GM18508 (cell line): ENCODE results near the gene ZNF215.
A peak's percentile ranks its signal among the peaks of the same experiment; 100 is the strongest.
"Not testable (repeated sequence)": the region's sequence is repeated elsewhere in the genome, so short reads cannot be mapped to it uniquely, and the experiment has no call there.

Experiments used
- ATAC-seq: cut with Tn5 transposase; IDR thresholded peaks from one replicate; pipeline ENCODE4 v1.9.1; 2021; ENCODE audit warnings: moderate number of reproducible peaks; ENCODE audit not compliant: insufficient read depth, unreplicated experiment

ZNF215 gene

GRCh38 chr11:6926208-6927029 is at the start of gene ZNF215:
Gene ZNF215, plus strand, starts transcription at chr11:6926426. Its CDS starts 5,847 bp downstream, at chr11:6932273.
- ATAC-seq: no peak

- ATAC-seq: no peak
These were observed 49.3 kb upstream of the ZNF215 start for GRCh38 chr11:6876914-6877313.

GRCh38 chr11:6882751-6883150 is 43.5 kb upstream of the ZNF215 start:
- ATAC-seq: no peak

- ATAC-seq: not testable (repeated sequence)
These were observed 38.5 kb upstream of the ZNF215 start for GRCh38 chr11:6887711-6888110.

- ATAC-seq: no peak
These were observed 37.4 kb upstream of the ZNF215 start for GRCh38 chr11:6888830-6889229.

GRCh38 chr11:6889835-6890234 is 36.4 kb upstream of the ZNF215 start:
- ATAC-seq: no peak

GRCh38 chr11:6892400-6892799 is 33.8 kb upstream of the ZNF215 start, which contains the start of gene OR2D2:
Gene OR2D2, minus strand, starts transcription at chr11:6892500. Its CDS starts 0 bp downstream, at chr11:6892500.
- no peak for ATAC-seq

- no peak for ATAC-seq
These were observed 32.1 kb upstream of the ZNF215 start for GRCh38 chr11:6894097-6894496.

GRCh38 chr11:6895010-6895409 is 31.2 kb upstream of the ZNF215 start:
- no peak for ATAC-seq

- ATAC-seq: no peak
These were observed 27.3 kb upstream of the ZNF215 start for GRCh38 chr11:6898911-6899310.

- no peak for ATAC-seq
These were observed 25.8 kb upstream of the ZNF215 start for GRCh38 chr11:6900327-6900999.

GRCh38 chr11:6904804-6905203 is 21.4 kb upstream of the ZNF215 start:
- ATAC-seq: not testable (repeated sequence)

GRCh38 chr11:6911378-6911777 is 14.8 kb upstream of the ZNF215 start:
- ATAC-seq: no peak

- no peak for ATAC-seq
These were observed 14.3 kb upstream of the ZNF215 start for GRCh38 chr11:6911948-6912347.

GRCh38 chr11:6919698-6920097 is 6.5 kb upstream of the ZNF215 start:
- no peak for ATAC-seq

GRCh38 chr11:6920702-6921101 is 5.5 kb upstream of the ZNF215 start, which contains the start of gene OR2D3:
Gene OR2D3, plus strand, starts transcription at chr11:6921002. Its CDS starts 0 bp downstream, at chr11:6921002.
- no peak for ATAC-seq

GRCh38 chr11:6925007-6925577 is 1.1 kb upstream of the ZNF215 start:
- ATAC-seq: no peak

GRCh38 chr11:6925636-6926207 is 504 bp upstream of the ZNF215 start:
- no peak for ATAC-seq

- ATAC-seq: peak; percentile 71
These were observed 898 bp downstream of the ZNF215 start for GRCh38 chr11:6927030-6927617.

- no peak for ATAC-seq
These were observed 2.7 kb downstream of the ZNF215 start for GRCh38 chr11:6928916-6929315.
